ENCODE results near the gene PADI3.

Gene PADI3

GRCh38 chr1:17244821-17245740 is 3.8 kb upstream of the PADI3 start:
- no peak for DNase-seq

GRCh38 chr1:17245816-17246325 is 3.0 kb upstream of the PADI3 start:
- no peak for DNase-seq

GRCh38 chr1:17246971-17247370 is 1.9 kb upstream of the PADI3 start:
- DNase-seq, result no peak

- no peak for DNase-seq
Measured at GRCh38 chr1:17250601-17251000, 1.7 kb downstream of the PADI3 start.

GRCh38 chr1:17251246-17251645 is 2.3 kb downstream of the PADI3 start:
- no peak for DNase-seq

- no peak for DNase-seq
Measured at GRCh38 chr1:17251701-17252376, 2.9 kb downstream of the PADI3 start.

- no peak for DNase-seq
Measured at GRCh38 chr1:17255336-17255735, 6.4 kb downstream of the PADI3 start.

GRCh38 chr1:17258116-17258757 is 9.3 kb downstream of the PADI3 start:
- no peak for DNase-seq

GRCh38 chr1:17258758-17259130 is 9.8 kb downstream of the PADI3 start:
- no peak for DNase-seq

GRCh38 chr1:17259233-17259873 is 10.5 kb downstream of the PADI3 start:
- DNase-seq, result no peak

- no peak for DNase-seq
Measured at GRCh38 chr1:17260264-17260663, 11.4 kb downstream of the PADI3 start.

- DNase-seq, result no peak
Measured at GRCh38 chr1:17260738-17261137, 11.8 kb downstream of the PADI3 start.

- DNase-seq, result no peak
Measured at GRCh38 chr1:17263936-17264335, 15.0 kb downstream of the PADI3 start.

- DNase-seq, result no peak
Measured at GRCh38 chr1:17264470-17264869, 15.6 kb downstream of the PADI3 start.

- no peak for DNase-seq
Measured at GRCh38 chr1:17265162-17265561, 16.3 kb downstream of the PADI3 start.

GRCh38 chr1:17265950-17266349 is 17.1 kb downstream of the PADI3 start:
- no peak for DNase-seq

GRCh38 chr1:17270891-17271765 is 22.2 kb downstream of the PADI3 start:
- DNase-seq, result no peak

GRCh38 chr1:17272066-17272465 is 23.2 kb downstream of the PADI3 start:
- no peak for DNase-seq

GRCh38 chr1:17272646-17273045 is 23.7 kb downstream of the PADI3 start:
- DNase-seq, result no peak

GRCh38 chr1:17273096-17273495 is 24.2 kb downstream of the PADI3 start:
- no peak for DNase-seq

GRCh38 chr1:17274186-17275170 is 25.6 kb downstream of the PADI3 start:
- peak; percentile 59 for DNase-seq

All from activated CD4-positive, alpha-beta T cell treated with anti-CD3 and anti-CD28 coated beads, Interleukin-2, amount 50 U/mL, for 48 hours (primary cell).